K562 (cell line): ENCODE results near the gene RYR3. TPM values are rescaled to one million over a fixed set of nuclear protein-coding genes. Genes with fewer than 3 reads are reported as not detected.

Experiments used
- ATAC-seq: fragments of 200-7000 bp; cut with Tn5 transposase; 3 replicates; pipeline ENCODE4 v1.9.1; 2020; ENCODE audit warnings: moderate library complexity
- BruUV-seq: library from RNA; stranded (reverse); fragments of 400-500 nt; replicated peaks from 2 replicates; lab custom pipeline; 2021; lab: Mats Ljungman, UMichigan
- CTCF ChIA-PET: fragments of 300-600 bp; formaldehyde crosslinking; extraction: SDS; loops from one replicate; lab custom pipeline; 2021; ENCODE audit warnings: low intra/inter-chr PET ratio; lab: Yijun Ruan, JAX
- POLR2A ChIA-PET: fragments of 300-600, 350-650 bp; sonication (Branson Sonifier 250); formaldehyde crosslinking; extraction: SDS; loops from one replicate; lab custom pipeline; 2021; ENCODE audit warnings: antibody characterized with exemption, inconsistent platforms; lab: Yijun Ruan, JAX
- DNase-seq, 4 experiments: peaks; one replicate each; pipeline versions ENCODE4 v3.0.0 to v3.0.0-alpha.2; 2011 to 2018; ENCODE audit warnings: low spot score in 3 of 4, mixed read lengths in 3 of 4; ENCODE audit errors: extremely low read depth in 1 of 4
- FAIRE-seq: peaks from 2 replicates; lab custom pipeline; 2011; peaks lifted over from hg19 to GRCh38; lab: Jason Lieb, UNC
- H2AFZ ChIP-seq: 2 replicates; pipeline ENCODE4 v1.6.0; 2011; ENCODE audit warnings: low read depth, low read length, control low read depth, inconsistent platforms
- H3K27ac ChIP-seq: fragments of 200-600 bp; 3 replicates; pipeline ENCODE4 v1.8.0; 2011; ENCODE audit warnings: low read depth, mild to moderate bottlenecking, control low read depth, inconsistent platforms, low read length, moderate library complexity, mixed read lengths; ENCODE audit errors: extremely low read depth
- H3K27me3 ChIP-seq, 2 experiments: fragments of 300-600 bp in 1 of 2; 2 replicates in 1 of 2; 3 replicates in 1 of 2; pipeline versions ENCODE4 v1.6.0 to v1.8.0; 2011; ENCODE audit warnings: inconsistent platforms in 2 of 2, low read length in 2 of 2, mild to moderate bottlenecking in 1 of 2, mixed read lengths in 1 of 2, moderate library complexity in 1 of 2; ENCODE audit not compliant: control insufficient read depth in 2 of 2, insufficient read depth in 2 of 2
- H3K36me3 ChIP-seq: fragments of 300-600 bp; 3 replicates; pipeline ENCODE4 v1.8.0; 2011; ENCODE audit warnings: mild to moderate bottlenecking, low read length, inconsistent platforms; ENCODE audit not compliant: control insufficient read depth, insufficient read depth
- H3K4me1 ChIP-seq, 2 experiments: fragments of 200-600 bp in 1 of 2; replicated peaks in 1 of 2; 2 replicates in 1 of 2; 3 replicates in 1 of 2; pipeline versions ENCODE4 v1.5.1 to v1.8.0; 2011; ENCODE audit warnings: inconsistent platforms in 2 of 2, low read length in 2 of 2, mild to moderate bottlenecking in 1 of 2, mixed read lengths in 1 of 2, moderate library complexity in 1 of 2; ENCODE audit not compliant: control insufficient read depth in 2 of 2, insufficient read depth in 2 of 2
- H3K4me2 ChIP-seq: 2 replicates; pipeline ENCODE4 v1.6.1; 2011; ENCODE audit warnings: low read length, control low read depth, inconsistent platforms, mixed read lengths; ENCODE audit not compliant: insufficient read depth
- H3K4me3 ChIP-seq: fragments of 200-600 bp; sonication (generic), shearing (Covaris generic); 2 replicates; pipeline ENCODE4 v1.5.1; 2016; ENCODE audit warnings: control low read depth, inconsistent platforms
- H3K79me2 ChIP-seq: fragments of 200-600 bp; 3 replicates; pipeline ENCODE4 v1.8.0; 2011; ENCODE audit warnings: low read length, inconsistent platforms; ENCODE audit not compliant: control insufficient read depth, insufficient read depth
- H3K9ac ChIP-seq, 2 experiments: 2 replicates each; pipeline versions ENCODE4 v1.6.0 to v1.6.1; 2011; ENCODE audit warnings: low read depth in 2 of 2, low read length in 2 of 2, control low read depth in 1 of 2, inconsistent platforms in 1 of 2, mild to moderate bottlenecking in 1 of 2, mixed read lengths in 1 of 2; ENCODE audit not compliant: insufficient read depth in 1 of 2
- H3K9me1 ChIP-seq: one replicate; pipeline ENCODE4 v1.6.0; 2011; ENCODE audit warnings: inconsistent platforms, mild to moderate bottlenecking, low read length, moderate library complexity; ENCODE audit not compliant: control insufficient read depth, insufficient read depth
- H3K9me3 ChIP-seq: replicated peaks from 2 replicates; pipeline ENCODE4 v1.5.1; 2011; ENCODE audit warnings: low read depth, low read length, inconsistent platforms; ENCODE audit not compliant: control insufficient read depth, insufficient read depth
- H4K20me1 ChIP-seq: replicated peaks from 2 replicates; pipeline ENCODE4 v1.6.1; 2011; ENCODE audit warnings: low read length, inconsistent platforms, mixed read lengths; ENCODE audit not compliant: control insufficient read depth, insufficient read depth
- CBX3 ChIP-seq, 2 experiments: IDR thresholded peaks; 1 replicate in 1 of 2; 2 replicates in 1 of 2; pipeline ENCODE4 v1.6.1; 2012; ENCODE audit warnings: inconsistent platforms in 2 of 2, low read length in 2 of 2, borderline replicate concordance in 1 of 2, control low read depth in 1 of 2
- CBX8 ChIP-seq: fragments of 200-600 bp; sonication (generic); IDR thresholded peaks from 2 replicates; pipeline ENCODE4 v1.6.1; 2012; ENCODE audit warnings: borderline replicate concordance, mixed run types, low read depth, mild to moderate bottlenecking, moderate library complexity, mixed read lengths, low read length, control low read depth, inconsistent platforms; ENCODE audit not compliant: poor library complexity, severe bottlenecking; ENCODE audit errors: extremely low read depth
- EWSR1 ChIP-seq: fragments of 450-650 bp; IDR thresholded peaks from 2 replicates; pipeline ENCODE4 v1.6.1; 2018; ENCODE audit warnings: borderline replicate concordance, mild to moderate bottlenecking, low read depth, moderate library complexity; ENCODE audit not compliant: partially characterized antibody
- GABPA ChIP-seq: fragments of 200-800 bp; sonication (Bioruptor generic); conservative IDR thresholded peaks from 2 replicates; pipeline ENCODE4 v1.6.1; 2016; ENCODE audit warnings: low read depth, missing genetic modification characterization, missing compliant biosample characterization
- IRF1 ChIP-seq: sonication (generic); formaldehyde crosslinking; IDR thresholded peaks from 2 replicates; pipeline ENCODE4 v1.8.0; 2022; ENCODE audit warnings: missing genetic modification reagents, mild to moderate bottlenecking, borderline replicate concordance
- MITF ChIP-seq: IDR thresholded peaks from 2 replicates; pipeline ENCODE4 v1.6.1; 2014; ENCODE audit warnings: antibody characterized with exemption
- TFE3 ChIP-seq: fragments of 450-650 bp; formaldehyde crosslinking; IDR thresholded peaks from 2 replicates; pipeline ENCODE4 v1.4.0; 2020; ENCODE audit warnings: mild to moderate bottlenecking, mixed read lengths
- THRA ChIP-seq: fragments of 450-650 bp; IDR thresholded peaks from 2 replicates; pipeline ENCODE4 v1.6.1; 2017; ENCODE audit warnings: mild to moderate bottlenecking, moderate library complexity
- ZNF436 ChIP-seq: fragments of 250-450, 450-650 bp; sonication (Bioruptor Pico); formaldehyde crosslinking; IDR thresholded peaks from 2 replicates; pipeline ENCODE4 v1.7.0; 2020; ENCODE audit warnings: mild to moderate bottlenecking
- ZNF507 ChIP-seq: conservative IDR thresholded peaks from 2 replicates; pipeline ENCODE4 v1.6.1; 2017; ENCODE audit warnings: missing genetic modification characterization, missing compliant biosample characterization
- WGBS: fragments of 100-300 bp; shearing (Covaris generic); methylation state at CpG from one replicate; pipeline ENCODE4 v1.1.6; 2016; ENCODE audit warnings: low coverage, mixed read lengths; ENCODE audit not compliant: insufficient coverage; ENCODE audit errors: missing lambda C conversion rate; 5-methylcytosine and 5-hydroxymethylcytosine counted together
- in situ Hi-C: fragments of 300-500 bp; cut with MboI; formaldehyde crosslinking; loops from 4 replicates; pipeline ENCODE4 v1.15.0; 2018; ENCODE audit warnings: inconsistent platforms, mixed read lengths
- intact Hi-C: fragments of 100-400 bp; cut with micrococcal nuclease; formaldehyde crosslinking; loops from 2 replicates; pipeline ENCODE4 v1.14.2; 2022
- polyA plus RNA-seq, 8 experiments: library from polyadenylated mRNA; depleted of rRNA in 4 of 8; stranded (reverse) in 5 of 8; unstranded in 3 of 8; fragments of >200 nt; fragmentation: Nextera tagmentation in 2 of 8; fragmentation: Illumina TruSeq in 1 of 8; extraction: Ambion mirVana in 2 of 8; extraction: Trizol in 1 of 8; gene quantifications; 2 replicates each; pipeline versions ENCODE4 v1.2.1 to v1.2.3, GENCODE V29; 2011 to 2014; ENCODE audit warnings: inconsistent platforms in 1 of 8, missing spikeins in 1 of 8
- total RNA-seq, 7 experiments: library from RNA; depleted of rRNA in 6 of 7; stranded (reverse); fragments of >200 nt in 6 of 7; fragmentation: Illumina TruSeq in 2 of 7; extraction: Trizol in 2 of 7; gene quantifications; 2 replicates each; pipeline versions ENCODE4 v1.2.1 to v1.2.3, GENCODE V29; 2011 to 2021; ENCODE audit warnings: low replicate concordance in 1 of 7

The RYR3 gene
- total and polyA plus RNA-seq, 9 of the 15 experiments (the other 6 are each of a cell fraction or from before 2014, with no cell fraction given): 0.04 TPM; not detected in 8

GRCh38 chr15:33902043-33902442 is 591.3 kb downstream of the RYR3 start:
- no peak for FAIRE-seq

More at GRCh38 chr15:33902043-33902442, 591.3 kb downstream of the RYR3 start:
- H2AFZ ChIP-seq: no peak overlapping the region
- H3K9me1 ChIP-seq: no peaks in the 10 kb centered on the region
- no peak overlapping the region for H3K9ac ChIP-seq
- DNase-seq: no peak
- H3K27me3 ChIP-seq: no peaks in the 10 kb centered on the region; a peak in 2 of 5 replicates
- WGBS: 0% methylated on average over 1 of the region's 1 CpG
- POLR2A ChIA-PET: no interaction called here
- no peaks in the 10 kb centered on the region for H3K79me2 ChIP-seq
- H3K27ac ChIP-seq: no peak overlapping the region
- H3K9me3 ChIP-seq: no peaks in the 10 kb centered on the region
- no TSS peak for BruUV-seq
- no peak for TF ChIP-seq TFE3
- TF ChIP-seq EWSR1: no peak
- no peak for TF ChIP-seq GABPA (tag)
- TF ChIP-seq MITF: no peak
- TF ChIP-seq ZNF436 (CRISPR knock-in tag): no peak
- TF ChIP-seq CBX3 (IDR thresholded peaks at IDR 0.05; ENCODE audit: borderline replicate concordance in 1 of 2, low read length in 2 of 2): no peak
- no peak for TF ChIP-seq CBX8
- no peak for TF ChIP-seq IRF1 (CRISPR knock-in tag)
- TF ChIP-seq ZNF507 (tag): no peak
- no peak for TF ChIP-seq THRA
- no peaks in the 10 kb centered on the region for H3K36me3 ChIP-seq
- CTCF ChIA-PET: no interaction called here
- intact Hi-C loops: no loop called here
- no peaks in the 10 kb centered on the region for H4K20me1 ChIP-seq
- no peak for ATAC-seq
- H3K4me3 ChIP-seq: no peak overlapping the region
- no peak overlapping the region for H3K4me2 ChIP-seq
- in situ Hi-C loops: no loop called here
- no peaks in the 10 kb centered on the region for H3K4me1 ChIP-seq
